Kidney (tissue), 14 donors: ENCODE results near the gene CEP295NL. TPM values are rescaled to one million over a fixed set of nuclear protein-coding genes. Genes with fewer than 3 reads are reported as not detected.
"Not testable (repeated sequence)": the region's sequence is repeated elsewhere in the genome, so short reads cannot be mapped to it uniquely, and the experiment has no call there.

Experiments
- DNase-seq, 5 donors: peaks; one replicate each; pipeline ENCODE4 v3.0.0-alpha.2; 2013 to 2020
- FAIRE-seq: peaks from 2 replicates; lab custom pipeline; 2012; peaks lifted over from hg19 to GRCh38; lab: Jason Lieb, UNC
- H3K27ac ChIP-seq, 2 donors: one replicate each; pipeline ENCODE4 v1.7.0; 2013; ENCODE audit warnings: low read depth in 2 of 2, low read length in 2 of 2, inconsistent platforms in 1 of 2
- H3K27me3 ChIP-seq: one replicate; pipeline ENCODE4 v1.7.1; 2013; ENCODE audit warnings: low read length, inconsistent platforms; ENCODE audit not compliant: control insufficient read depth, insufficient read depth
- H3K36me3 ChIP-seq, 3 donors: one replicate each; pipeline versions ENCODE4 v1.7.0 to v1.7.1; 2013; ENCODE audit warnings: low read length in 3 of 3, control low read depth in 1 of 3, inconsistent platforms in 1 of 3; ENCODE audit not compliant: insufficient read depth in 3 of 3, control insufficient read depth in 2 of 3
- H3K4me1 ChIP-seq, 3 donors: one replicate each; pipeline versions ENCODE4 v1.7.0 to v1.7.1; 2013; ENCODE audit warnings: low read length in 3 of 3, inconsistent platforms in 1 of 3, low read depth in 1 of 3; ENCODE audit not compliant: control insufficient read depth in 2 of 3, insufficient read depth in 2 of 3
- H3K4me3 ChIP-seq, 3 donors: one replicate each; pipeline versions ENCODE4 v1.7.0 to v1.8.1; 2013; ENCODE audit warnings: low read length in 3 of 3, control low read depth in 1 of 3, inconsistent platforms in 1 of 3
- H3K9ac ChIP-seq, 3 donors: one replicate each; pipeline versions ENCODE4 v1.7.0 to v1.7.1; 2013; ENCODE audit warnings: low read length in 3 of 3, control low read depth in 1 of 3, inconsistent platforms in 1 of 3
- H3K9me3 ChIP-seq, 3 donors: one replicate each; pipeline versions ENCODE4 v1.7.0 to v1.7.1; 2013; ENCODE audit warnings: low read length in 3 of 3, control low read depth in 1 of 3, inconsistent platforms in 1 of 3; ENCODE audit not compliant: control insufficient read depth in 2 of 3, insufficient read depth in 1 of 3
- intact Hi-C: fragments of 100-400 bp; cut with DNase I; formaldehyde crosslinking; loops from one replicate; pipeline ENCODE4 v1.11.1; 2022
- polyA plus RNA-seq: library from polyadenylated mRNA; stranded (reverse); fragments of 350-450 nt; fragmentation: Illumina TruSeq; extraction: RNeasy Lipid Tissue Mini Kit (QIAGEN cat#74804); gene quantifications from one replicate; pipeline ENCODE4 v1.2.3, GENCODE V29; 2014; ENCODE audit warnings: low read depth, low replicate concordance; ENCODE audit not compliant: insufficient read depth
- total RNA-seq: library from RNA; stranded (reverse); fragmentation: NEBNext Ultra II Directional; extraction: Animal tissue kit (Norgen Biotek cat#: 25700); gene quantifications from one replicate; pipeline ENCODE4 v1.2.1, GENCODE V29; 2021
- TF ChIP-seq, protein P1 (sequence below): IDR thresholded peaks from 3 replicates; pipeline ENCODE4 v1.5.1; 2012; ENCODE audit warnings: mild to moderate bottlenecking, moderate library complexity, borderline replicate concordance; ENCODE audit not compliant: insufficient read depth; ENCODE audit errors: extremely low read depth
- donor health status: control.
- donor health status: control.
- donor health status: control.
- donor health status: control.
- donor health status: control.
- donor health status: DM: yes; HTN: yes; CAD: no.
- donor health status: Normal renal cell carcinoma (clear cell type).

The CEP295NL gene
- total and polyA plus RNA-seq, 2 donors from 2014 or later = 3.6 TPM; not detected in 1

DNA sequence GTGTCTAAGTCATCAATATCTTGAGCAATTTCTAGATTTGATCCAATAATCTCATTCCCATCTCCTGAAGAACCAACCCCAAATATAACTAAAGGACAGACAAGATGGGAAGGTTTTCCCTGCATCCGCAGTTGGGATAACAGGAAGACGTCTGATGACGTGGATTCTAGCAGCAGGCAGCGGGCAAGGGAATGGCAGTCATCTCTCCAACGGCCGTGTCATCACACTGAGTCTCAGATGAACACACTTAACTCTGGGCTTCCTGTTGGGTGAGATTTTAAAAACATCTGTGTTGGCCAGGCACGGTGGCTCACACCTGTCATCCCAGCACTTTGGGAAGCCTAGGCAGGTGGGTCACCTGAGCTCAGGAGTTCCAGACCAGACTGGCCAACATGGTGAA lies 43.1 kb upstream of the CEP295NL start:
- H3K4me1 ChIP-seq = peaks cover 0 to 4% (median 0%) of the 10 kb centered on the region in 3 donors
- FAIRE-seq (no peak), DNase-seq (peak in 1 of 5 donors; percentile 28)
- H3K4me3 ChIP-seq = no peak overlapping the region
- intact Hi-C loops = no loop called here
- no peaks in the 10 kb centered on the region for H3K36me3 ChIP-seq
- TF ChIP-seq, protein P1, sequence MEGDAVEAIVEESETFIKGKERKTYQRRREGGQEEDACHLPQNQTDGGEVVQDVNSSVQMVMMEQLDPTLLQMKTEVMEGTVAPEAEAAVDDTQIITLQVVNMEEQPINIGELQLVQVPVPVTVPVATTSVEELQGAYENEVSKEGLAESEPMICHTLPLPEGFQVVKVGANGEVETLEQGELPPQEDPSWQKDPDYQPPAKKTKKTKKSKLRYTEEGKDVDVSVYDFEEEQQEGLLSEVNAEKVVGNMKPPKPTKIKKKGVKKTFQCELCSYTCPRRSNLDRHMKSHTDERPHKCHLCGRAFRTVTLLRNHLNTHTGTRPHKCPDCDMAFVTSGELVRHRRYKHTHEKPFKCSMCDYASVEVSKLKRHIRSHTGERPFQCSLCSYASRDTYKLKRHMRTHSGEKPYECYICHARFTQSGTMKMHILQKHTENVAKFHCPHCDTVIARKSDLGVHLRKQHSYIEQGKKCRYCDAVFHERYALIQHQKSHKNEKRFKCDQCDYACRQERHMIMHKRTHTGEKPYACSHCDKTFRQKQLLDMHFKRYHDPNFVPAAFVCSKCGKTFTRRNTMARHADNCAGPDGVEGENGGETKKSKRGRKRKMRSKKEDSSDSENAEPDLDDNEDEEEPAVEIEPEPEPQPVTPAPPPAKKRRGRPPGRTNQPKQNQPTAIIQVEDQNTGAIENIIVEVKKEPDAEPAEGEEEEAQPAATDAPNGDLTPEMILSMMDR = no peak
- H3K9ac ChIP-seq = no peak overlapping the region
- H3K27ac ChIP-seq = no peak overlapping the region
- peaks cover 0 to 14% (median 2%) of the 10 kb centered on the region in 3 donors for H3K9me3 ChIP-seq
- no peaks in the 10 kb centered on the region for H3K27me3 ChIP-seq

DNA sequence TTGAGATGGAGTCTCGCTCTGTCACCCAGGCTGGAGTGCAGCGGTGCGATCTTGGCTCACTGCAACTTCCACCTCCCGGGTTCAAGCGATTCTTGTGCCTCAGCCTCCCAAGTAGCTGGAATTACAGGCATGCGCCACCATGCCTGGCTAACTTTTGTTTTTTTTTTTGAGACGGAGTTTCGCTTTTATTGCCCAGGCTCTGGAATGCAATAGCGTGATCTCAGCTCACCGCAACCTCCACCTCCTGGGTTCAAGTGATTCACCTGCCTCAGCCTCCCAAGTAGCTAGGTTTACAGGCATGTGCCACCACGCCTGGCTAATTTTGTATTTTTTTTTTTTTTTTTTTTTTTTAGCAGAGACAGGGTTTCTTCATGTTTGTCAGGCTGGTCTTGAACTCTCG lies 42.5 kb upstream of the CEP295NL start:
- H3K9ac ChIP-seq, intact Hi-C loops, H3K4me1 ChIP-seq, H3K4me3 ChIP-seq, H3K27ac ChIP-seq, DNase-seq, H3K9me3 ChIP-seq, H3K27me3 ChIP-seq, H3K36me3 ChIP-seq, FAIRE-seq: not testable (repeated sequence)

DNA sequence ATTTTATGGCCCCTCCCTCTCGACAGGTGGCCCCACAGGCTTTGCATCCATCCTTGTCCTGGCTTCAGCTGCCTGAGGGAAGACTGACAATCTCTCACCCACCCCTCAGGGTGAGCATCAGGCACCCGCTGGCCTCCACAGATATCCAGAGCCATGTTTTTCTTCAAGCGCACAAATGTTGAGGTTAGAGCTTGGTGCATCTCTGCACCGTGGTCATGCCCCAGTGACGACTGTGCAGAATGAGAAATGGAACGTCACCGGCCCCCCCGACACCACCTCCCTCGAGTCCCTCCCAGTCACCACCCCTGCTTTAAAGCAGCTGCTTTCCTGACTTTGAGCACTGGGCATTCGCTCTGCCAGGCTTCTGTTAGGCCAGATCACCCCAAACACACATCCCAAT lies 42.0 kb upstream of the CEP295NL start:
- TF ChIP-seq, protein P1 = no peak
- no peak for FAIRE-seq
- peak in 1 of 5 donors; percentile 44 for DNase-seq
- H3K36me3 ChIP-seq = no peaks in the 10 kb centered on the region
- peaks cover 0 to 2% (median 0%) of the 10 kb centered on the region in 3 donors for H3K9me3 ChIP-seq
- H3K4me1 ChIP-seq = peaks cover 0 to 4% (median 0%) of the 10 kb centered on the region in 3 donors
- H3K9ac ChIP-seq = no peak overlapping the region
- H3K4me3 ChIP-seq = no peak overlapping the region
- intact Hi-C loops = no loop called here
- no peaks in the 10 kb centered on the region for H3K27me3 ChIP-seq
- no peak overlapping the region for H3K27ac ChIP-seq

DNA sequence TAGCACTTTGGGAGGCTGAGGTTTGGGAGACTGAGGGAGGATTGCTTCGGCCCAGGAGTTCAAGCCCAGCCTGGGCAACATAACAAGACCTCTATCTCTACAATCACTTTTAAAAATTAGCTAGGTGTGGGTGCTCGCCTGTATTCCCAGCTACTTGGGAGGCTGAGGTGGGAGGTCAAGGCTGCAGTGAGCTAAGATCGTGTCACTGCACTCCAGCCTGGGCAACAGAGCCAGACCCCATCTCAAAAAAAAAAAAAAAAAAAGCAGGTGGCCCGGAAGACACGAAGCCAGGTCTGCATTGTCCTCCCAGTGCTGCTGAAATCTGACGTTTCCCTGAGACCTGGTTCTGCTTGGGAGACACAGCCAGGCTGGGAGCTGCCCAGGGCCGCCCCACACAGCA lies 41.0 kb upstream of the CEP295NL start:
- FAIRE-seq (no peak), DNase-seq (no peak)
- H3K36me3 ChIP-seq = no peaks in the 10 kb centered on the region
- H3K4me3 ChIP-seq = no peak overlapping the region
- H3K9me3 ChIP-seq = no peaks in the 10 kb centered on the region
- no peaks in the 10 kb centered on the region for H3K27me3 ChIP-seq
- intact Hi-C loops = no loop called here
- H3K9ac ChIP-seq = no peak overlapping the region
- no peak overlapping the region for H3K27ac ChIP-seq
- TF ChIP-seq, protein P1 = no peak
- H3K4me1 ChIP-seq = peaks cover 0 to 4% (median 0%) of the 10 kb centered on the region in 3 donors
